GM18505 (cell line): ENCODE data around the gene RAPGEF1.

ENCODE experiments used
- ATAC-seq: cut with Tn5 transposase; IDR thresholded peaks from one replicate; pipeline ENCODE4 v1.9.1; 2021; ENCODE audit not compliant: unreplicated experiment
- POLR2A ChIP-seq: IDR thresholded peaks from 4 replicates; pipeline ENCODE4 v1.6.1; 2011; ENCODE audit warnings: borderline replicate concordance; ENCODE audit not compliant: insufficient read depth, insufficient read length; ENCODE audit errors: extremely low read depth

The RAPGEF1 gene

DNA sequence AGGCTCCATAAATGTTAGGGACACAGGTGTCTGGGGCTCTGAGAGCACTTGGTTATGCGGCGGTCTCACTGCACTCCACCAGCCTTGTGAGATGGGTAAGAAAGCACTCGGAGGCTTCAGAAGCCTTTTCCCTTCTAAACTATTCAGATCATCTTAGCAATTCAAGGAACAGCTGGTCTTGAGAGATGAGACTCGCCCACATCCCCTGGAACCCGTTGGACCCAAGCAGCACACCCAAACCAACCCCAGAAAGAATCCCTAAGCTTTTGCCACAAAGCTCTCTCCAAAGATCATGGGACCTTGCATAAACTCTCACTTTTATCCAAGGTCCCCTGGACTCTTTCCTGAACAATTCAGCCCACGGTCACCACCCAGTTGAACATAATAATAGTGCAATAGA, 90.2 kb downstream of the RAPGEF1 start:
- ATAC-seq: no peak
- TF ChIP-seq POLR2A: no peak

DNA sequence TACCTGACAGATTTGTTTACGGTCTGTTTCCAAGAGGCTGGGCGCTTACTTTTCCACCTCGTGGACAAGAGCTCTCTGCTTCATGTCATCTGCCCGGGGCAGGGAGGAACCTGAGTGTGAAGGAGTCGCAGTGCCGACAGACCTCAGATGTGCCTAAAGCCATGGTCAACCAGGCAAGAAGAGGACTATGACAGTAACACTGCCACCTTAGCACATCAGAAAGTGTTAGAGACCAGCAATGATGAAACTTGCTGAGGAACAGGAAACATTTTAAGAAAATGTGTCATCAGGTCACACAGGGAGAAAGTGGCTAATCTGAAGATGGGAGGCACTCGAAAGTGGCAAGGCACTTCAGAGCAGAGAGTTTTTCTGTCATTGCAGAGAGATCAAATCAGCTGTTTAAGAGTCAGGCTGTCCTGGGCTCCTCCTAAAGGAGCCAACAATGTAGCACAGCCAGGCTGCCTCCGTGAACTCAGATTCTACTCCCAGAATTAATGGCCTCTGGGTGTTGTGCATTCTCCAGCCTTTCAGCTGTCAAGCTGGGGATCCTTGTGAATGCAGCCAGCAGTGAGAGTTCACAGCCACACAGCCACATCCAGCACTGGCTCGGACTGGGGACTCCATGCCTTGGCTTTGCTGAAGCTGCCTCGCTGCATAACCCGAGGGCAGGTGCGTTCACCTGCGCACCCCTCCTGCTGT, 94.6 kb downstream of the RAPGEF1 start:
- peak; percentile 49 for ATAC-seq
- TF ChIP-seq POLR2A: no peak

DNA sequence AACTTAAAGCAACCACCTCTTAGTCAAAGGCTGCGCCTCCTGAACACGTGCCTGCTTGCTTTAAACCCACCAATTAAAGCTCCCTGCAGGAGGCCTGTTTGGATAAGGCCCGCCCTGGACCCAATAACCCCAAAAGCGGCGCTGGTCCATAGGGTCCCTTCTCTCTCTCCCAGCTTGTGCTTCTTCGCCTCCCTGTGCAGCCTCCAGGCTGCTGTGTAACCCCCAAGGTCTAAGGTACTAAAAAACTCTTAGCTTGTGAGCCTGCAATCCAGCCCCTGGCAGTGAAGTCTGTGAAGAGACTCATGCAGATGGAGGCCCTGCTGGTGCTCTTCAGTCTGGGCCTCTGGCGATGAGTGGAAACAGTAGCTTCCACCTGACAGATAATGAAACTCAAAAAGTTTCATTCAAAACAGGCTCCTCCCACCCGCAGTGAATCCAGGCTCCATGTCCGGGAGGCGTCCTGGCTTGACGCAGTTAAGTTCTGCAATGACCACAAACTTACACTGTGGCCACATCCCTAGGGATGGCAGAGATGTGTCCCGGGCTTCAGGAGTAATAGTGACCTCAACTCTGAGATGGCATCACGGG, 97.3 kb downstream of the RAPGEF1 start:
- TF ChIP-seq POLR2A: no peak

GRCh38 chr9:131641618-131642495, 98.0 kb downstream of the RAPGEF1 start:
- ATAC-seq: no peak
- no peak for TF ChIP-seq POLR2A

More for the DNA sequence above, 97.3 kb downstream of the RAPGEF1 start:
- ATAC-seq: peak; percentile 47

DNA sequence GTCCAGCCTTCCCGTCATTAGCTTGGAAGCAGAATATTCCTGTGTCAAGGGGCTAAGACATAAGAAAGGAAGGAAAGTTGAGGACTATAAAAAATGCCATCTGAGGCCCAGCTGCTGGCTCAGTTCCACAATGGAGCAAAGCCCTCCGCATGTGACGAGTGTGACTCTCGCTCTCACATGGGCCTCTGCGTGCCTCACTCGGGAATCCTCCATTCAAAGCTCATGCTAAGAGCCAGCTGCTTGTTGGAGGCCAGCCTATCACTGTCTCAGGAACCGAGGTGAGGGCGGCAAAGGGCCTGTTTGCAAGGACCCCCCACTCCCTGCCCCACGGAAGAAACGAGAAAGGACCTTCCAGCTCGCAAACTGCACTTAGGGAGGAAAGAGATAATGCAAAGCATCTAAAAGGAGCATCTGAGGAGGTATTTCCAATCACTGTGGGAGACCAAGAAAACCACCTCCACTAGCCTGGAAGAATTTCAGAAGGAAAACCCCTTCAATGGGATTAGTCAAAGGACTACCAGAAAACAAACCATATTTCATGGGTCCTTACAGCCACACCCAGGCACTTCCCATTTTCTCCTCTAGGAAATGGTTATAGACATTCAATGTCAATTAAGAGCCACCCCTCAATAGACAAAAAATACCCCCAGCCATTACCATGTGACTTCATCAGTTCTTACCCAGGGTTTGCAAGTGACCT, 99.3 kb downstream of the RAPGEF1 start:
- TF ChIP-seq POLR2A: no peak
- ATAC-seq: no peak

GRCh38 chr9:131639769-131640437, 100.0 kb downstream of the RAPGEF1 start:
- ATAC-seq: no peak
- TF ChIP-seq POLR2A: no peak

GRCh38 chr9:131636593-131636992, 103.3 kb downstream of the RAPGEF1 start:
- TF ChIP-seq POLR2A: no peak
- ATAC-seq: no peak

DNA sequence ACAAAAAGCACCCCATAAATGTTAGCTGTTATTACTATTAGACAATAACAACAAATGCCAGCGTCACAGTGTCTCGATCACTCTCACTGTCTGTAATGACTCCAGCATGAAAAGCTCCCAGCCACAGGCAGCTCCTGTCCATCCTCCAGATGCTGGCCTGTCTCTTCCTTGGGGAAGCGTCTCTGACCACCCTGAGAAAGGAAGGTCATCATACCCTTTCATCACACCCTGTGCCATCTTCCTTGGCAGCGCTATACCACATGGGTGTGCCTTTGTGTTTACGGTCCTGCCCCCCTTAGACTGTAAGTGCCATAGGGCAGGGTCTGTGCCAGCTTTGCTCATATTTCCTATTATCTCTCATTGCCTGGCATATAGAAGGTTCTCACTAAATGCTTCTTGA, 104.0 kb downstream of the RAPGEF1 start:
- TF ChIP-seq POLR2A: no peak
- no peak for ATAC-seq

- ATAC-seq: no peak
- TF ChIP-seq POLR2A: no peak
These were observed 104.6 kb downstream of the RAPGEF1 start for GRCh38 chr9:131635285-131635684.

GRCh38 chr9:131633491-131634031, 106.3 kb downstream of the RAPGEF1 start:
- no peak for ATAC-seq
- no peak for TF ChIP-seq POLR2A

- no peak for ATAC-seq
- TF ChIP-seq POLR2A: no peak
These were observed 108.6 kb downstream of the RAPGEF1 start for GRCh38 chr9:131631306-131631705.

DNA sequence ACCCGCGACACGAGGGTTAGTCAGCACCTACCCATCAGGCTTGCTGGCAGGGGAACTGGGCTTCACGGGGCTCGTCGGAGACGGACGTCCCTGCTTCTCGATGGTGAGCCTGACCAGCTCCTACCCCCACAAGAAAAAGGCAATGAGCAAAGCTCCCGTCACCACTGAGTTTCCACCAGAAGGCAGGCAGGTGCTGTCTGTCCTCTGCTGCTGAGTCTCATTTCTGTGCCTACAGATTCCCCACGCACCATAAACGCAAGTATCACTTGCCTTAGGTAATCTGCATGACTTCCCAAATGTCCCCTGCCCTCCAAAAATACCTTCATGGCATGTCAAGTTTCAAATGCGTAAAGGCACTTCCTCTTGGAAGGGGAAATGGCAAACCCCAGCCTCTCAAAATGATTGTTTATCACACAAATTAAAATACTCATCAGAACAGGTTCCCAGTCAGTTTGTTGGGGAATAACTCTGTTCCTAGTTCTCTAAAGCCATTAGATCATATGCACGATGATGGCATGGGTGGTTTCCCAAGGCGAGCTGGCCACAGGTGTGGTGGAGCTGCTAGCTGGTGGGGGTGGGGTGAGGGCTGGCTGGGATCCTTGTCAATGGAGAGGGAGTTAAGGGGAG, 109.6 kb downstream of the RAPGEF1 start:
- no peak for ATAC-seq
- peak; percentile 50 for TF ChIP-seq POLR2A

- no peak for ATAC-seq
- TF ChIP-seq POLR2A: no peak
These were observed 110.1 kb downstream of the RAPGEF1 start for GRCh38 chr9:131629825-131630204.

- no peak for ATAC-seq
- TF ChIP-seq POLR2A: no peak
These were observed 110.7 kb downstream of the RAPGEF1 start for GRCh38 chr9:131629226-131629500.
